Frontal cortex (tissue), 4 donors: ENCODE data around the gene CADM1. TPM values are rescaled to one million over a fixed set of nuclear protein-coding genes. Genes with fewer than 3 reads are reported as not detected.

Experiments used
- DNase-seq, 2 donors: peaks; one replicate each; pipeline ENCODE4 v3.0.0; 2012; ENCODE audit warnings: low spot score in 2 of 2
- FAIRE-seq: peaks from 2 replicates; lab custom pipeline; 2012; peaks lifted over from hg19 to GRCh38; lab: Jason Lieb, UNC
- total RNA-seq: library from RNA; depleted of rRNA; stranded (reverse); fragments of >200 nt; gene quantifications from one replicate; pipeline ENCODE4 v1.2.3, GENCODE V29; 2014
- donor health status: control.
- donor health status: control.
- donor health status: control.

Gene CADM1
- total RNA-seq, 1 donor from 2014 or later = 195 TPM

DNA sequence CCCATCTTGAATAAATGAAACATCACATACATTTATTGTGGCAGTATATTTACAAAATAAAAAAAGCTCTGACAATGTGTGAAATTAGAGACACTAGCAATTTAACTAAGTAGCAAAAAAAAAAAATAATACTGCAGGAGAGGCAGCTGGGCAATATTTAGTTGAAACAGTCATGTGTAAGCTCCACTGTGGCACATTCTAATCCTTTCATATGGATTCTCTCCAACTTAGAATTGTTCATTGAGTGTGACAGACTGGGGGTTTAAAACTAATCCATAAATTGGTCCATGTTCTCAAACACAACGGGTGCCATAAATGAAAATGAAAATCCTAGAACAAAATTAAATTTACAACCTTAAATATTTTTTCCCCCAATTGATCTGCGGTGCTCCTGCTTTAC is 302.1 kb downstream of the CADM1 start:
- DNase-seq = no peak
- FAIRE-seq = no peak

DNA sequence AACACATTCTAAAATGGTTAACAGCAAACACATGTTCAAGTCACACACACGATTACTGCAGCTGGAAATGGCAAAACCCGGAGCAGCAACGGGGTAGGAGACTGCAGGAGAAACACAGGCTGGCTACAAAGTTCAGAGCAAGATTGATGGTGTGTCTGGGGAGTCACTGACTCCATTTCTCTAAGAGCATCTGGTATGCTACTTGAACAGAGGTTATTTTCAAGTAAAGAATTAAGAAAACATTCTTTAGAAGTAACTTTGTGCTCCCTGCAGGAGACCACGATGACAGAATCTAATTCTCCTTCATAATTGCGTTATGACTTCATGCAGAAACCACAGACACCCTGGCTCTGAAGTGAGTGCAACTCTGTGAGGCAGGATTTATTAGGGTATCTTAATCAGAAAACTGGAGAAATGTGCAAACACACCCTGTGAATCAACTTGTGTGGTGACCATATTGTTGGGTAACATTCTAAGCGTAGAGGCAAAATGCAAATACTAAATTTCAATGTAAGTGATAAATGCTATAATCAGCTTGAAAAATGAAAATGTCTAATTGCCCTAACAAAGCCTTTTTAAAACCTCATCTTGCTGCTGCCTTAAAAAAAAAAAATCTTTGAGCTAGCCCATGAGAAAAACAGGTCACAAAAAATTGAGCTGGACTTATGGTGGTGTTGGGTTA is 303.0 kb downstream of the CADM1 start:
- DNase-seq (no peak), FAIRE-seq (no peak)

DNA sequence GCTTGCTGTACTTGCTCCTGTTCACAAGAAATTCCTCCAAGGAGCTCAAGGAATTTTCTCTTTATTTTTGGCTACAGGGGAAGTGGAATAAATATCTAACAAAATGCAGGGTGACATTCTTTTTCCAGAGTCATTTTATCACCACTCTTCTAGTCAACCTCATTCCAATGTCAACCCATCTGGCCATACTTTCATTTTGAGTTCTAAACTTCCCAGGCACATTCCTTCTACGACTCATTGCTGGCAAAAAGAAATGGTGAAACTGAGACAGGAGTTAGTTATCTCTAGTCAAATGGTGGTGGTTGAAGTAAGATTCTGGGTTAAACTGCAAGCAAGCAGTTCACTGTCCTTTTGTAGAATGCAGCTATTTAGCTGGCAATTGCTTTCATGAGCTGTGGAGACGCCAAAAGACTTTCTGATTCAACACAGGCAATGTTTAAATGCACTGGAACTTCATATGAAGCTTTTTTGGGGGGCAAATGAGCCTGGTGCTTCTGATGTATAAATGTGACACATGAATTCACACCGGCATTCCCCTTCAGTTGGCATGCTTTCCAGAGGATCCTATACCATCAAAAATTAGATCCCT is 304.6 kb downstream of the CADM1 start:
- no peak for DNase-seq
- FAIRE-seq = no peak

DNA sequence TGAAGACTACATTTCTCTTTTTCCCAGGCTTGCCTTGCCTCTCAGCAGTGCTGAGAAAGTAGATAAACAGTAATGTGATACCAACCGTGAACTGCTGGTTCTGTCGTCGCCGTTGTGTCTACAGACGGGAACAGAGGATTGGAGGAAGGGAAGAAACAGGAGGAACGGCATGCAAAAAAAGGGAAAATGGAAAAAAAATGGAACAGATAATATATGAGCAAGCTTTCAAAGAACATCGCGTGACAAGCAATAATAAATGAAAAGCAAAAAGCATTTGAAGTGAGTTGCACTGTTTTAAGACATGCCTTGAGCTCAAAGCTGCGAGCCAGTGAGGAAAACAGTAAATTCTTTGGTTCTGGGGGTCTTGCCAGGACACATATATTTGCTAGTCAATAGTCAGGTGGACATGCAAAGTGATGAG is 305.9 kb downstream of the CADM1 start:
- FAIRE-seq (no peak), DNase-seq (no peak)

DNA sequence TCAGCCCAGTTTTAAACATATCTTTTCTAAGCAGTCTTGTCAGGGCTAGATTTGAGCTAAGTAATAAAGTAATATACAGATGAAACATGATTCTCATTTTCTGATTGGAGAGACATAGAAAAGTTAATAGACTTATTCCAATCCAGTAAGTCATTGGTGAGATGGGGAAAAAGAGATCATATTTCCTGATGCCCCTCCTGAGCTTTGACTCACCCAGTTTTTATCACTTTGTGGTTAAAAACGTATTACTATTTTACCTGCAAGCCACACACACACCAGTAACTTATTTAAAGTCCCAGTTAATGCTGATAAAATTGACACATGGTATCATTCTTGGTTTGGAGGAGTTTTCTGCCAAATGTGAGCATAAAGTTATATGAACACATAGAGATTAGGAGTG is 306.8 kb downstream of the CADM1 start:
- DNase-seq (no peak), FAIRE-seq (no peak)

DNA sequence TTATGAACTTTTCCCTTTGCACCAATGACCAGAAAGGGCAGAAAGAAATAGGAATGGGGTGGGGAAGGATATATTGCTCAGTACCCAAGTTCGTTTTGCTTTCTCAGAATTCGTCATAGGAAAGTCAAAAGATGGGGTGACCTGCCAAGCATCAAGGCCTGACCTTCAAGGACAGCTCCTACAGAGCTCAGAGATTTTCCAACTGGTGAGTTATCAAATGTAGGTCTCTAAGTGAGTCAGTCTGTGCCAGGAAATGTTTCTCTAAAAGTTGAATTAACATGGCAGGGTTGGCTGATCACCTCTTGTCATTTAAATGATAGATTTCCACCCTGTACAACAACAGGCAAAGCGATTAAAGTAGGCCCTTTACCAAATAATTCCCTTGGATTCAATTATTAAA is 307.2 kb downstream of the CADM1 start:
- no peak for FAIRE-seq
- DNase-seq = no peak

DNA sequence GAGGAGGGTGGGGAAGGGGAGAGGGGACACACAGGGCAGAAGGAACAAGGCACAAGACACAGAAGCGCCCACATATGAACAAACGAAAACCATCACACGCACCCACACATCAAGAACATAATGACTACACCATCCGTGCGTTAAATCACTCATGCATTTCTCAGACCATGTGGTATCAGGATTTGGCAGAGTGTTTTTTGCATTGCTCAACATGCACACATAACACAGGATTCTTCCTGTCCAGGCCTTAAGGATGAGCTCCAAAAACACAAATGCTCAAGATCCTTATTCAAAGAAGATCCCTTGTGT is 309.5 kb downstream of the CADM1 start:
- DNase-seq = no peak
- FAIRE-seq = no peak

DNA sequence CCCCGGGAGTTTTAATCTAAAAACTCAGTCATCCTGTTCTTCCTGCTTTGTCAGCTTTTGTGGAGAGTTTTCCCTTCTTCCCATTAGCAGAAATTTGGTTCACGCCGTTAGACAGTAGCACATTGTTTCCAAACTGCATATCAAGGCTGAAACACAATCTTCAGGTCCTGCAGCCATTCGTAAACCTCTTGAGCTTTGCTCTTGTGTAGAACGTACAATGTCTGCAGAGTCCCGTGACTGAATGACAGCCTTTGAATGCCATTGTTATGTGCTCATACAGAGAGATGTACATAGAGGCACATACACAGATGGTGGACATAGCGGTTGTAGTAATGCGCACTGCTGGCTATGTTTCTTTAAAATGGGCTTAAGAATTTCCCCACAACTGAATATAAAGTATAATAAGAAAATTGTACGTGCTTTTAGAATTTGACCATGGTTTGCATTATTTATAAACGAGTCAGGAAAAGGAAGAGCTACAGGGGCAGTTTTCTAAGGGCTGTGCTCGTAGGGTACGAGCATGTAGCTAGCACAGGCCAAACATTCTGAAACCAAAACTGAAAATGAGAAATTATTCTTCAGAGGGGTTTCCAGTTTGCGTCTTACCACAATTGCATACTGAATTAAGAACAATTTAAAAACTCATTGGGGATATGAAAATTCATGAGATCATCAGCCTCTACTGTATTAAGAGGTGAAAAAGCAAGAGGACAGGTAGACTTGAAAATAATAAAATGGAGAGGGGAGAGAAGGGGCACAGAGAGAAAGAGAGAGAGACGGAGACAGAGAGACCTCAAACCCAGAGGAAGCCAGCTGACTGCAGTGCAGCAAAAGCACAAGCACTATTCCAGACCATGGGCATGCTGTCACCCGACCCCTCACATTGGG is 310.1 kb downstream of the CADM1 start:
- DNase-seq = no peak
- FAIRE-seq = no peak

DNA sequence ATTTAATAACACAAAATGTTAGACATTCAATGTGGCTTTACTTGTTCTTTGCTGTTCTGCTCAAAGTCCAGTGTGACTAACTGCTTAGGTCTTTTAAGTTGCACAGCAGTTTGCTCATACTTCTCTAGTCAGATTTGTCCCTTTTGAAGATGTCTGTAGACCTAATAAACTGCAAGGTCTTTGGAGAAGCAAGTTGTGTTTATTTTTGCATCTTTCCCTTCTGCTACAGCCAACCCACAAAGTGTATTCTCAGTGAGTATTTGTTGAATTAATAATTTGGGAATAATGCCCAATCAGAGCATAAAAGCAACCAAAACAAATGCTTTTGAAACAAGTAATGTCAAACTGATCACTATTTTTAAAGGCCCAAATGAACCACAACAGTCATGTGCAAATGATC is 312.5 kb downstream of the CADM1 start:
- FAIRE-seq = no peak

DNA sequence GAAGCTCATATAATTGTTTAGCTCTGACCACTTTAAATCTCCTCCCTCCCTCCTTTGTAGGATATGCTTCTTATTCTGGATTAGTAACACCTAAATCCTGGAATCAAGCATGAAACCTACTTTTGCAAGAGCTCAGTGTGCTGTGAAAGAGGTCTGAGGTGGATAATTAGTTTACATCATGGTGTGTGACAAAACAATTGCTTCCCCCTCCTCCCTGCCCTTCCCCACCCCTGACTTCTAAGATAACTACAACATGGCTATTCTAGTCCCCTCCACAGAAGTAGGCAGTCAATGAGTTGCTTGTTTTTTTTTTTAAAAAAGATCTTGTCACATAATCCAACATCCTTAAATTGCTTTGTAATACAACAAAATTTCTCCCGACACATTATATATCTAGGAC is 314.0 kb downstream of the CADM1 start:
- DNase-seq (no peak), FAIRE-seq (no peak)

More for the DNA sequence above, 312.5 kb downstream of the CADM1 start:
- no peak for DNase-seq

DNA sequence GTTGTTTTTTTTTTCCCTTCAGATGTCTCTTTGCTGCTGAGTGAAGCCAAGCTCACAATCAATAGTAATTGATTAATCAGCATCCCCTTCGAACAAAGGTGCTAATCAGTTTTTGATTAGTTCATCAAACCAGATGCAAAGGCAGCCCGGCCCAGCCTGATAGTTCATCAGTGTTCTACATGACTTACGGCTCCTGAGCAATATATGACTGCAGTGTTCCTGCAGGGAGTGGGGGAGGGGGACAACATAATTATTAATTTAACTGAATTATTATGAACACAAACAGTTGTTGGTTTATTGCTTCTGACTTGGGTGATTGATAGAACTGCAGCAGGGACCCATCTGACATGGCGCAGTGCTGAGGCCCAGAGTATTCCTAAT is 315.3 kb downstream of the CADM1 start:
- DNase-seq = no peak
- FAIRE-seq = no peak

DNA sequence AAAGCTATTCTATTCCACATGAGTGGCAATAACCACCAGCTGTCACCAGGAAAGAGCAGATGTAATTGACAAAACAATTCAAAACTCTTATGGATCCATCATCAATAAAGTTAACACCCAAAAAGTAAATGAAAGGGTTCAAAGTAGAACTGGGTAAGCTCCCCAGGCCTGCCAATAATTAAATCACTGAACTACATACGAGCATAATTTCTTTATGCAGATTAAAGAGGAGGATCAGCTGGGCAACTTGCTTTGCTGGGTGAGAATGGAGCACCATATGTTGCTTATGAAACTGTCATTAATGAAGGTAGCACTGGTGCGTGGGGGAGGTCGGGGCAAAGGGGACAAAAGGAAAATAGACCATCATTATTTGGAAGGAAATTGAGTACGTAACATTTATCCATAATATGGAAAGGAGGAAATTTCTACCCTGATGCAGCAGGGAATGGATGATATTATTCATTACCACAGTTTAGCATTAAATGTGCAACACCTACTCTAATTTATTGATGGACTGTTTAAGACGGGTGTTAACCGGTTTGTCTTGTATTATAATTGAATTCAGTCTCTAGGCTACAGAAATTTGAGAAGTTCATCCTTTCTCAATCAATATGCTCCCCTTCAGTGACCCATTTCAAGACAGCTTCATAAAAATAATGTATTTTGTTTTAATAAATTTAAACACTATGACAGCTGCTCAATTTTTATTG is 315.9 kb downstream of the CADM1 start:
- no peak for DNase-seq
- no peak for FAIRE-seq

DNA sequence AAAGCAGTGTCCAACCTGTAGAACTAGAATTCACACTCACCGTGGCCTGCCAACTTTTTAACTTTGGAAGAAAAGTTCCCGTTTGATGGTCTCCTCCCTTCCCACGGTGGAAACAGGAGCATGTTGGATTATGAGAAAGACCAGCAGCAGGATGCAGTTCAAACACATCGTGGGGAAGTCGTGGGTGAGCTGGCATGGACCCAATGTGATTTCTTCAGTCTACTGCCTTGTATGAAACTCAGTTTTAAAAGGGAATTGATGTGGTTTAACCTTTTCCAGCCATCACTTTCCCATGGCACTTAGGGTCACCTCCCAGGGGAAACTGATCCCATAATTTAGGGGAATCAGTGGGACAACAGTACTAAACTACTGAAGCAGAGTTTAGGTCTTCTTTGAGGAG is 318.3 kb downstream of the CADM1 start:
- no peak for DNase-seq
- no peak for FAIRE-seq

DNA sequence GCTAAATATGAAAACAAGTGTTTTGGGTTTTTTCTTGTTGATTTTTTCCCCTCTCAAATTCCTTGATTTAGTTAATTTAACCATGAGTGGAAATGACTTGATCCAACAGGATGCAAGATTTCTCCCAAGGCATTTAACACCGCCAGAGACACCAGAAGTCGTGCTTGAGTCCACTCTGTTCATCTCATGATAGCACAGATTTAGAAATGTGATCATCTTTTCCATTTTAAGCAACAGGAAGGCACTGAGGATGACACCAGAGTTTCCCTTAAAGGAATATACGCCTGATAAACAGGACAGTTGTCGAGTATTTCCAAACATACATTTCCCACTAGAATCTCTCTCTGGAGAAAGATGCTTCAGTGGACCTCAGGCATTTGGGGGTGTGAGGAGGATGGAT is 318.7 kb downstream of the CADM1 start:
- no peak for DNase-seq
- FAIRE-seq = no peak

DNA sequence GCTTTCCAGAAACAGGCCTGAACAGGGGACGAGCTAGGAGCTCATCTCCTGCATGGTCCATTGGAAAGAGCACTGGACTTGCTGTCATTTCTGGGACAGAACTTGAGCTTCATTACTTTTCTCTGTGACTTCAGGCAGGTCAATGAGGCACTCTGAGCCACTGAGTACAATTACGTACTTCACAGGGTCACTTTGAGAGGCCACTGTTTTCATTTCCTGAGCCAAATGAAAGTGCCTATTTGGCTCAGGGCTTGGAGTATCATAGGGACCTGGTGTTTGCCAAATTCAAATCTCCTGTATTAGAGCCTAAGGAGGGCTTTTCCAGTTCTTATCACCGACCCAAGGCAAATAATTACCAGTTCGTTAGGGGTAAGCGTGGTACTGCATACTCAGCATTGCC is 319.3 kb downstream of the CADM1 start:
- DNase-seq (no peak), FAIRE-seq (no peak)

DNA sequence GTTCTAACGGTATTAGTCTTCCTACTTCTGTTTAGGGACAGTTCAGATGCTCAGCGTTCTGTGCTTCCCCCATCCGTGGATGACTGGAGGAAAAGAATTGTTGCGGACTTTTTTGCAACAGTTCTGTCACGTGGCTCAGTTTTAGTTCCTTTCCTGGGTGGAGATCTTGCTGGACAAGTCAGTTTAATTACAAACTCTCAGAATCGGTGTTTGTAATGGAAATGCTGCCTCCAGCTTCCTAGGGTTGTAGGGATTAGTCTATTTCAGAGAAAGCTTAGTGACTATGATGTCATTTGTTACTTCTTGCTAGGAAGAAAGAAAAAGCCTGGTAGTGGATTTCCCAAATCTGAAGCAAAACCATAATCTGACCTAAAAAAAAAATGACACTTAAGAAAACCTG is 320.4 kb downstream of the CADM1 start:
- FAIRE-seq (no peak), DNase-seq (no peak)

DNA sequence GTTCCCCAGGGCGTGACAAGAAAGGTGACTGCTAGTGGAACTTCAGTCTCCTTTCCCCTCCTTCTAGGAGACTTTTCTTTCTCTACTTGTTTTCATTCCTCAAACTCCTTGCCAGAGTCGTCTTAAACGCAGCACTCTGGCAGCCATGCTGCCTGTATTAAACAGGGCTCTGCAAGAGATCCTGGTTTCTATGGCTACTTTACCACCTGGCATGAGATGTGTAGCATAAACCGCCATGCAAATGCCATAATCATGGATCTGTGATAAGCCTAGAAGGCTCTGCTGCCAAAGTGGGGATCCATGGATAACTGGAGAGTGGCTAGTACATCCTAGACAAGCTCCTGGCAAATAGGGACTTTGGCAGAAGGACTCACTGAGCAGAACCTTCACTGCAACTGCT is 321.1 kb downstream of the CADM1 start:
- FAIRE-seq = no peak
- no peak for DNase-seq

DNA sequence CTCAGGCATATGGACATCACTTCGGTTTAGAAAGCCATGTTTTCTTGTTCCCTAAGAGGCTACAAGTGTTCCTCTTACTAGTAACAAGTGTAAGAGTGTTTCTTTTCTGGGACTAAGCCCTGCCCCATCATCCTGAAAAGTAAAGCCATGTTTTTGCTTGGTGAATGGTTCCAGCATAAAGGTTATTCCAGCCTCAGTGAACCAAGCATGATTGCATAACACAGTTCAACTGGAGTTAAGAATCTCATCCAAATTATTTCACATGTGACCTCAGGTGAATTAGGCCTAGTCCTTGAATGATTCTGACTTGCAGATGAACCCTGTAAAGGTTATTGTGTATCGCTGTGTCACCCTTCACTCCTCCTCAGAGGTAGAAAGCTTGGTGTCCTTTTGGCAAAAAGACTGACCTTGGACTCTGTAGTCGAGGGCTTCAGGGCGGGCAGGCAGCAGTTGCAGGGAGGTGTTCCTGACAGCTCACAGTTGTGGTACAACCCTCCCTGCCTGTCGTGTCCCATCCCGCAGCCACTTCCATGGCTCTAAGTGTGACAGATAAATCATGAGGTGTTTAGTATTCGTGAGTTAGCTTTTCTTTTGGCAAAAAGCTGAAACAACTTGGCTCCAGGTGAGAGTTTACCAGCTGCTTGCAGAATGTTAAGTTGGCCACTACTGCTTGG is 321.8 kb downstream of the CADM1 start:
- FAIRE-seq = no peak
- no peak for DNase-seq

DNA sequence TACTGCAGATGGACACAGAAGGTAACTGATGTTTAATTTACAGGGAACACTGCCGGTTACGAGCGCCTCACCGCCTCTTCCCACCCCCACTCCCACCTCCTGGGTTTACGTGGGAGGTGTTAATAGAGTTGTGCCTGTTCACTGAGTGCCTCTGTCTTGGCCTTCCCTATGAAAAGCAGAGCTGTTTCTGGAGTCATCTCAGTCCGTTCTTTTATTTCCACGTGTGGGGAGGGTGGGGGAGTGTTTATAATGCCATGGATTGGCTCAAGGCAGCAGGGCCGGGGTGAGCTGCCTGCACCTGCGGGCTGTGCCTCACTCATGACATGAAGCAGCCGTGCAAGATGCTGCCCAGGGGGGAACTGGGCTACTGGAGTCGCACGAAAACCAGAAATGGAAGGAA is 322.7 kb downstream of the CADM1 start:
- DNase-seq = no peak
- no peak for FAIRE-seq

DNA sequence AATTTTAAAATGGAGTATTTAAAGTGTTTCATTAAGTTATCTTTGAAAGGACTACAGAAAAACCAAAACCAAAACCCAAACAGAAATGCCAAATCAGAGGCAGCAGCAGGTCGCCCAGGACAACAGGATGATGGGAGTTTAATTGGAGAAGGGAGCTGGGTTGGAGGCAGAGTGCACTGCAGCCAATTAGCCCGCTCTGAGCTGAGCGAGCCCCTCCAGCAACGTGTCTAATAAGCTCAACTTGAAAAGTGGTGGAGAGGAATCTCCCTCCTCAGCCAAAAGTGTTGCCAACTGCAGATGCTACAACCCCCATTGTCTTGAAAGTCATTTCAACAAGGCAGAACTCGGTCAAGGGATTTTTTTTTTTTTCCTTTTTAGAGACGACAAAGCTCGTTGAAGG is 323.9 kb downstream of the CADM1 start:
- FAIRE-seq = no peak
- DNase-seq = no peak
